ENCODE results near the gene ZCCHC4. TPM values are rescaled to one million over a fixed set of nuclear protein-coding genes. Genes with fewer than 3 reads are reported as not detected.

The ZCCHC4 gene
- total RNA-seq, 1 experiment from 2014 or later: 18.0 TPM

GRCh38 chr4:25313201-25313895 lies 774 bp downstream of the ZCCHC4 start:
- no peaks in the 10 kb centered on the region for H3K27me3 ChIP-seq (replicated peaks; ENCODE audit: insufficient read depth, low read depth, low read length, poor library complexity)
- ChIA-PET POLR2A (ENCODE audit: low non-redundant PET) (no interaction called here), CTCF (interaction anchor here (1.1 to 1.6 kb wide), 2 partner anchors 8 to 78 kb away, joined by 6 to 8 read pairs; no protein-coding TSS in a partner anchor)
- peaks cover 6% of the 10 kb centered on the region for H3K4me1 ChIP-seq (ENCODE audit: insufficient read depth, low read length, poor library complexity, severe bottlenecking)
- intact Hi-C loops (cut with micrococcal nuclease; ENCODE audit: unreplicated experiment): loop anchor here (5.0 kb wide), 1 partner anchor 81 kb away; the partner anchor contains the start of gene PI4K2B
- DNase-seq (ENCODE audit: low spot score): peak; percentile 14
- peaks cover 4% of the 10 kb centered on the region for H3K36me3 ChIP-seq (ENCODE audit: insufficient read depth, low read length, poor library complexity, severe bottlenecking)
- TF ChIP-seq CTCF (conservative IDR thresholded peaks at IDR 0.05; ENCODE audit: low read depth, low read length) (no peak), EZH2 (IDR thresholded peaks at IDR 0.05; ENCODE audit: borderline replicate concordance, low read depth, low read length, poor library complexity, severe bottlenecking) (no peak)
- no peaks in the 10 kb centered on the region for H3K9me3 ChIP-seq (ENCODE audit: low read depth, low read length, poor library complexity, severe bottlenecking)
- no TSS peak for BruUV-seq (replicated peaks)
- H3K27ac ChIP-seq (ENCODE audit: low read depth, low read length, poor library complexity, severe bottlenecking): peak overlapping the region; percentile 85
- H3K4me3 ChIP-seq (ENCODE audit: low read depth, low read length, poor library complexity, severe bottlenecking): peak overlapping the region; percentile 82

- ChIA-PET CTCF (interaction anchor here (1.4 kb wide), 1 partner anchor 8 kb away, joined by 8 read pairs; the partner anchor contains the start of gene ZCCHC4), POLR2A (ENCODE audit: low non-redundant PET) (no interaction called here)
- H3K36me3 ChIP-seq (ENCODE audit: insufficient read depth, low read length, poor library complexity, severe bottlenecking): no peaks in the 10 kb centered on the region
- no peaks in the 10 kb centered on the region for H3K9me3 ChIP-seq (ENCODE audit: low read depth, low read length, poor library complexity, severe bottlenecking)
- H3K27me3 ChIP-seq (replicated peaks; ENCODE audit: insufficient read depth, low read depth, low read length, poor library complexity): no peaks in the 10 kb centered on the region
- no peak overlapping the region for H3K4me3 ChIP-seq (ENCODE audit: low read depth, low read length, poor library complexity, severe bottlenecking)
- BruUV-seq (replicated peaks): no TSS peak
- no peaks in the 10 kb centered on the region for H3K4me1 ChIP-seq (ENCODE audit: insufficient read depth, low read length, poor library complexity, severe bottlenecking)
- intact Hi-C loops (cut with micrococcal nuclease; ENCODE audit: unreplicated experiment): no loop called here
- H3K27ac ChIP-seq (ENCODE audit: low read depth, low read length, poor library complexity, severe bottlenecking): no peak overlapping the region
- TF ChIP-seq CTCF (conservative IDR thresholded peaks at IDR 0.05; ENCODE audit: low read depth, low read length) (no peak), EZH2 (IDR thresholded peaks at IDR 0.05; ENCODE audit: borderline replicate concordance, low read depth, low read length, poor library complexity, severe bottlenecking) (no peak)
- peak; percentile 22 for DNase-seq (ENCODE audit: low spot score)
These were observed 7.8 kb downstream of the ZCCHC4 start for GRCh38 chr4:25320336-25320735.

GRCh38 chr4:25320773-25321172 lies 8.2 kb downstream of the ZCCHC4 start:
- TF ChIP-seq CTCF (conservative IDR thresholded peaks at IDR 0.05; ENCODE audit: low read depth, low read length) (no peak), EZH2 (IDR thresholded peaks at IDR 0.05; ENCODE audit: borderline replicate concordance, low read depth, low read length, poor library complexity, severe bottlenecking) (no peak)
- no peaks in the 10 kb centered on the region for H3K27me3 ChIP-seq (replicated peaks; ENCODE audit: insufficient read depth, low read depth, low read length, poor library complexity)
- no peak overlapping the region for H3K27ac ChIP-seq (ENCODE audit: low read depth, low read length, poor library complexity, severe bottlenecking)
- intact Hi-C loops (cut with micrococcal nuclease; ENCODE audit: unreplicated experiment): no loop called here
- H3K4me1 ChIP-seq (ENCODE audit: insufficient read depth, low read length, poor library complexity, severe bottlenecking): no peaks in the 10 kb centered on the region
- BruUV-seq (replicated peaks): no TSS peak
- H3K9me3 ChIP-seq (ENCODE audit: low read depth, low read length, poor library complexity, severe bottlenecking): no peaks in the 10 kb centered on the region
- peak; percentile 4 for DNase-seq (ENCODE audit: low spot score)
- ChIA-PET CTCF (interaction anchor here (1.4 kb wide), 1 partner anchor 8 kb away, joined by 8 read pairs; the partner anchor contains the start of gene ZCCHC4), POLR2A (ENCODE audit: low non-redundant PET) (no interaction called here)
- H3K4me3 ChIP-seq (ENCODE audit: low read depth, low read length, poor library complexity, severe bottlenecking): no peak overlapping the region
- no peaks in the 10 kb centered on the region for H3K36me3 ChIP-seq (ENCODE audit: insufficient read depth, low read length, poor library complexity, severe bottlenecking)

Measured in A673 (cell line).